Body of pancreas (tissue), 4 donors: ENCODE data around the gene SLC17A8. TPM values are rescaled to one million over a fixed set of nuclear protein-coding genes. Genes with fewer than 3 reads are reported as not detected.
"Not testable (repeated sequence)": the region's sequence is repeated elsewhere in the genome, so short reads cannot be mapped to it uniquely, and the experiment has no call there.

ENCODE experiments used
- ATAC-seq: fragments of 150-250 bp; one replicate; pipeline ENCODE4 v1.9.1; 2016
- DNase-seq, 4 donors: peaks; one replicate each; pipeline ENCODE4 v3.0.0-alpha.2; 2019
- H3K27ac ChIP-seq, 4 donors: fragments of 200-600 bp; sonication (generic); 1 replicate in 3 of 4; 2 replicates in 1 of 4; pipeline versions ENCODE4 v1.5.1 to v1.6.1; 2016 to 2019; ENCODE audit warnings: mild to moderate bottlenecking in 1 of 4, mixed read lengths in 1 of 4, moderate library complexity in 1 of 4
- H3K27me3 ChIP-seq, 2 donors: fragments of 200-600 bp; sonication (generic); one replicate each; pipeline ENCODE4 v1.6.0; 2016; ENCODE audit warnings: mild to moderate bottlenecking in 1 of 2
- H3K36me3 ChIP-seq, 2 donors: fragments of 200-600 bp; sonication (generic); replicated peaks in 1 of 2; 2 replicates each; pipeline ENCODE4 v1.5.1; 2016; ENCODE audit warnings: low read depth in 2 of 2; ENCODE audit not compliant: insufficient read depth in 1 of 2
- H3K4me1 ChIP-seq: fragments of 200-600 bp; sonication (generic); one replicate; pipeline ENCODE4 v1.6.0; 2016
- H3K4me3 ChIP-seq, 2 donors: fragments of 200-600 bp; sonication (generic); 1 replicate in 1 of 2; 2 replicates in 1 of 2; pipeline ENCODE4 v1.5.1; 2016 to 2019
- H3K9me3 ChIP-seq, 3 donors: fragments of 200-600 bp; sonication (generic); 1 replicate in 2 of 3; 2 replicates in 1 of 3; pipeline ENCODE4 v1.5.1; 2016
- POLR2A ChIP-seq, 3 donors: fragments of 450-650 bp; IDR thresholded peaks; one replicate each; pipeline ENCODE4 v1.6.1; 2016; ENCODE audit warnings: antibody characterized with exemption in 3 of 3, mild to moderate bottlenecking in 2 of 3
- whole genome bisulfite sequencing, 2 donors: methylation state at CpG; one replicate each; pipeline ENCODE4 v1.1.5; 2017; 5-methylcytosine and 5-hydroxymethylcytosine counted together
- intact Hi-C: fragments of 100-400 bp; cut with DNase I; formaldehyde crosslinking; loops from one replicate; pipeline ENCODE4 v1.15.1; 2023
- total RNA-seq, 2 donors: library from RNA; depleted of rRNA; stranded (reverse); fragments of >200 nt; gene quantifications; one replicate each; pipeline ENCODE4 v1.1.0, GENCODE V29; 2016
- TF ChIP-seq, protein P1 (sequence below), 7 experiments: fragments of 450-650 bp in 4 of 7; fragments of 200-600 bp in 3 of 7; sonication (generic) in 3 of 7; IDR thresholded peaks; one replicate each; pipeline ENCODE4 v1.5.1; 2016 to 2019; ENCODE audit warnings: antibody characterized with exemption in 7 of 7

Gene SLC17A8
- total RNA-seq, 2 donors from 2014 or later, result not detected

DNA sequence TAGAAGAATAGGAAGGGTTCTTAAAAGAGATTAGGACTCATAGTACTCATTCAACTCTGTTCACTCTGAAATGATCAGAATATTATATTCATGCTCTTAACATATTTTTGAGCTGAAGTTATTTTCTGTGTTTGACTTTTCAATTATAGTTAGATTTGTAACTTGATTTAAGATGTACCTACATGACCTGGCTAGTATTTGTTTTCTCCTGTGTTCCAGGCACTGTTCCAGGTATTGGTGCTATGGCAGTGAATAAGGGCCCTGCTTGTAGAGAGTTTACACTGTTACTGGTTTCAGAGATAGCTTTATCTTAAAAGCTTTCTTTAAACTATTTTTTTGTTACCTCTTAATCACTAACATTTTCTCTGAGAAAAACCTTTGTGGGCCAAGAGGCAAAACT is 19.1 kb upstream of the SLC17A8 start:
- H3K36me3 ChIP-seq, result peaks cover 0 to 3% of the 10 kb centered on the region in 2 donors
- H3K9me3 ChIP-seq, result no peaks in the 10 kb centered on the region
- intact Hi-C loops, result no loop called here
- H3K27me3 ChIP-seq, result no peaks in the 10 kb centered on the region
- peak overlapping the region in 2 of 4 donors; percentile 9 to 55 for H3K27ac ChIP-seq
- TF ChIP-seq, protein P1, sequence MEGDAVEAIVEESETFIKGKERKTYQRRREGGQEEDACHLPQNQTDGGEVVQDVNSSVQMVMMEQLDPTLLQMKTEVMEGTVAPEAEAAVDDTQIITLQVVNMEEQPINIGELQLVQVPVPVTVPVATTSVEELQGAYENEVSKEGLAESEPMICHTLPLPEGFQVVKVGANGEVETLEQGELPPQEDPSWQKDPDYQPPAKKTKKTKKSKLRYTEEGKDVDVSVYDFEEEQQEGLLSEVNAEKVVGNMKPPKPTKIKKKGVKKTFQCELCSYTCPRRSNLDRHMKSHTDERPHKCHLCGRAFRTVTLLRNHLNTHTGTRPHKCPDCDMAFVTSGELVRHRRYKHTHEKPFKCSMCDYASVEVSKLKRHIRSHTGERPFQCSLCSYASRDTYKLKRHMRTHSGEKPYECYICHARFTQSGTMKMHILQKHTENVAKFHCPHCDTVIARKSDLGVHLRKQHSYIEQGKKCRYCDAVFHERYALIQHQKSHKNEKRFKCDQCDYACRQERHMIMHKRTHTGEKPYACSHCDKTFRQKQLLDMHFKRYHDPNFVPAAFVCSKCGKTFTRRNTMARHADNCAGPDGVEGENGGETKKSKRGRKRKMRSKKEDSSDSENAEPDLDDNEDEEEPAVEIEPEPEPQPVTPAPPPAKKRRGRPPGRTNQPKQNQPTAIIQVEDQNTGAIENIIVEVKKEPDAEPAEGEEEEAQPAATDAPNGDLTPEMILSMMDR (IDR thresholded peaks at IDR 0.05), result no peak
- TF ChIP-seq POLR2A (IDR thresholded peaks at IDR 0.05), result no peak
- H3K4me1 ChIP-seq, result peaks cover 25% of the 10 kb centered on the region
- ATAC-seq, result peak; percentile 85
- no peak overlapping the region for H3K4me3 ChIP-seq
- peak; percentile 43 to 74 (median 69) for DNase-seq

DNA sequence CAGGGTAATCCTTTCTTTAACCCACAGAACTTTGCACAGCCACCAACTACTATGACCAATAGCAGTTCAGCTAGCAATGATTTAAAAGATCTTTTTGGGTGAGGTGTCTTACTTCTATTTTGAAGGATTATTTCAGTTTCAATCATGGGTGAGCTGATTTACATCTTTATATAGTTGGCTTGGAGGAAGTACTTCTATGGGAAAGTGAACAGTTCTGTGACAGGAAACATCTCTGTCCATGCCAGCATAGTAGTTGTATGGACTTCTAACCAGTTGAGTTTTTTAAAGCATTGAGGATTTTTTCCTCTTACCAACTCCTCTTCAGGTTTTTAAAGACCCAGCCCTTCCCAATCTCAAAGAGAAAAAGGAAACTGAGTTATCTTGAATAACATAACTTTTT is 17.8 kb upstream of the SLC17A8 start:
- Histone ChIP-seq H3K36me3 (peaks cover 0 to 3% of the 10 kb centered on the region in 2 donors), H3K4me3 (no peak overlapping the region), H3K9me3 (no peaks in the 10 kb centered on the region), H3K27me3 (no peaks in the 10 kb centered on the region), H3K27ac (no peak overlapping the region), H3K4me1 (peaks cover 25% of the 10 kb centered on the region)
- no peak for ATAC-seq
- no peak for DNase-seq
- TF ChIP-seq, protein P1 (IDR thresholded peaks at IDR 0.05), result no peak
- no peak for TF ChIP-seq POLR2A (IDR thresholded peaks at IDR 0.05)
- intact Hi-C loops, result no loop called here

- H3K9me3 ChIP-seq, ATAC-seq, H3K27ac ChIP-seq, DNase-seq, H3K4me3 ChIP-seq, H3K36me3 ChIP-seq, H3K27me3 ChIP-seq: not testable (repeated sequence)
- WGBS, 2 donors, result 94 to 100% methylated on average over 1 to 2 of the region's 2 CpGs
- intact Hi-C loops, result loop anchor here (10.0 kb wide), 1 partner anchor 392 kb away; no protein-coding TSS in a partner anchor
- H3K4me1 ChIP-seq, result peaks cover 20% of the 10 kb centered on the region
Observed at GRCh38 chr12:100342897-100343296, 14.0 kb upstream of the SLC17A8 start.

DNA sequence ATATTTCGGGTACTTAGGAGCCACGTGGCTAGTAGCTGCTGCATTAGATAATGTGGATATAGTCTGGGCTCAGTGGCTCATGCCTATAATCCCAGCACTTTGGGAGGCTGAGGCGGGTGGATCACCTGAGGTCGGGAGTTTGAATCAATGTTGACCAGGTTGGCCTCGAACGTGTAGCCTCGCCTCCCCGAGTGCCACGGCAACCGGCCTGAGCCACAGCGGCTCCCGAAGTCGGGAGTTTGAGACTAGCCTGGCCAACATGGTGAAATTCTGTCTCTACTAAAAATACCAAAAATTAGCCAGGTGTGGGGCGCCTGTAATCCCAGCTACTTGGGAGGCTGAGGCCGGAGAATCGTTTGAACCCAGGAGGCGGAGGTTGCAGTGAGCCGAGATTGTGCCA is 12.5 kb upstream of the SLC17A8 start:
- intact Hi-C loops, result loop anchor here (10.0 kb wide), 1 partner anchor 390 kb away; no protein-coding TSS in a partner anchor
- H3K9me3 ChIP-seq, DNase-seq, H3K27ac ChIP-seq, H3K36me3 ChIP-seq, H3K27me3 ChIP-seq, H3K4me1 ChIP-seq, H3K4me3 ChIP-seq, ATAC-seq: not testable (repeated sequence)
- 94 to 96% methylated on average over 16 to 18 of the region's 18 CpGs for WGBS, 2 donors

- 60 to 82% methylated on average over 1 of the region's 1 CpG for WGBS, 2 donors
- no peak overlapping the region for H3K27ac ChIP-seq
- ATAC-seq (no peak), DNase-seq (no peak)
- H3K27me3 ChIP-seq, result no peaks in the 10 kb centered on the region
- H3K9me3 ChIP-seq, result no peaks in the 10 kb centered on the region
- no peaks in the 10 kb centered on the region for H3K36me3 ChIP-seq
- no peak overlapping the region for H3K4me3 ChIP-seq
- intact Hi-C loops, result loop anchor here (10.0 kb wide), 1 partner anchor 390 kb away; no protein-coding TSS in a partner anchor
- peaks cover 8% of the 10 kb centered on the region for H3K4me1 ChIP-seq
- TF ChIP-seq POLR2A (IDR thresholded peaks at IDR 0.05), result no peak
Observed at GRCh38 chr12:100345020-100345767, 11.7 kb upstream of the SLC17A8 start.

DNA sequence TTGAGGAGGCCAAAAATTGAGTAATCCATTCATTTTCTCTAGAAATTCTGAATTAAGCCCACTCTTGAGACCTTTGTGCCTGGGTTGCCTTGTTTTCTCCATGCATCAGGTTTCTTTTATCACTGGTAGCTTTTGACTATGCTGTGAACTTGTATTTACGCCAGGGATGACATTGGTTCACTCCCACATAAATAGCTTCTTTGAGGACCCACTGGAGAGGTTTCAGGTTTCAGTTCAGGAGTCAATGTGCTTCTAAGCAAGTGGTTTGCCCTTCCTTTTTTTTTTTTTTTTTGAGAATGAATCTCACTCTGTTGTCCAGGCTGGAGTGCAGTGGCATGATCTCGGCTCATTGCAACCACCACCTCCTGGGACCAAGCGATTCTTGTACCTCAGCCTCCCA is 10.2 kb upstream of the SLC17A8 start:
- no peaks in the 10 kb centered on the region for H3K36me3 ChIP-seq
- H3K9me3 ChIP-seq, result no peaks in the 10 kb centered on the region
- H3K4me3 ChIP-seq, result no peak overlapping the region
- WGBS, 2 donors, result 98% methylated on average over 3 of the region's 3 CpGs
- DNase-seq, result no peak
- no peak overlapping the region for H3K27ac ChIP-seq
- intact Hi-C loops, result loop anchor here (10.0 kb wide), 1 partner anchor 388 kb away; no protein-coding TSS in a partner anchor
- H3K4me1 ChIP-seq, result peaks cover 8% of the 10 kb centered on the region
- ATAC-seq, result no peak
- no peaks in the 10 kb centered on the region for H3K27me3 ChIP-seq
- TF ChIP-seq, protein P1 (IDR thresholded peaks at IDR 0.05), result no peak
- no peak for TF ChIP-seq POLR2A (IDR thresholded peaks at IDR 0.05)
